Fibroblast of mammary gland (primary cell): Measurements from ENCODE around the gene GATA6.

ENCODE experiments used
- DNase-seq: peaks from one replicate; pipeline ENCODE4 v3.0.0-alpha.2; 2010; ENCODE audit warnings: low read depth
- H3K4me3 ChIP-seq: 2 replicates; pipeline ENCODE4 v1.5.1; 2011; ENCODE audit warnings: low read depth, mild to moderate bottlenecking, low read length, moderate library complexity; ENCODE audit not compliant: control insufficient read depth
- TF ChIP-seq, protein P1 (sequence below): conservative IDR thresholded peaks from 2 replicates; pipeline ENCODE4 v1.5.1; 2011; ENCODE audit warnings: low read depth, low read length, inconsistent platforms; ENCODE audit not compliant: control insufficient read depth, insufficient read depth

GATA6 gene

GRCh38 chr18:22136395-22136794 is 33.0 kb upstream of the GATA6 start:
- TF ChIP-seq, protein P1, sequence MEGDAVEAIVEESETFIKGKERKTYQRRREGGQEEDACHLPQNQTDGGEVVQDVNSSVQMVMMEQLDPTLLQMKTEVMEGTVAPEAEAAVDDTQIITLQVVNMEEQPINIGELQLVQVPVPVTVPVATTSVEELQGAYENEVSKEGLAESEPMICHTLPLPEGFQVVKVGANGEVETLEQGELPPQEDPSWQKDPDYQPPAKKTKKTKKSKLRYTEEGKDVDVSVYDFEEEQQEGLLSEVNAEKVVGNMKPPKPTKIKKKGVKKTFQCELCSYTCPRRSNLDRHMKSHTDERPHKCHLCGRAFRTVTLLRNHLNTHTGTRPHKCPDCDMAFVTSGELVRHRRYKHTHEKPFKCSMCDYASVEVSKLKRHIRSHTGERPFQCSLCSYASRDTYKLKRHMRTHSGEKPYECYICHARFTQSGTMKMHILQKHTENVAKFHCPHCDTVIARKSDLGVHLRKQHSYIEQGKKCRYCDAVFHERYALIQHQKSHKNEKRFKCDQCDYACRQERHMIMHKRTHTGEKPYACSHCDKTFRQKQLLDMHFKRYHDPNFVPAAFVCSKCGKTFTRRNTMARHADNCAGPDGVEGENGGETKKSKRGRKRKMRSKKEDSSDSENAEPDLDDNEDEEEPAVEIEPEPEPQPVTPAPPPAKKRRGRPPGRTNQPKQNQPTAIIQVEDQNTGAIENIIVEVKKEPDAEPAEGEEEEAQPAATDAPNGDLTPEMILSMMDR: no peak
- H3K4me3 ChIP-seq: no peak overlapping the region
- DNase-seq: peak; percentile 63

- peak; percentile 4 for DNase-seq
- TF ChIP-seq, protein P1: no peak
- no peak overlapping the region for H3K4me3 ChIP-seq
These were observed 28.2 kb upstream of the GATA6 start for GRCh38 chr18:22141211-22141610.

DNA sequence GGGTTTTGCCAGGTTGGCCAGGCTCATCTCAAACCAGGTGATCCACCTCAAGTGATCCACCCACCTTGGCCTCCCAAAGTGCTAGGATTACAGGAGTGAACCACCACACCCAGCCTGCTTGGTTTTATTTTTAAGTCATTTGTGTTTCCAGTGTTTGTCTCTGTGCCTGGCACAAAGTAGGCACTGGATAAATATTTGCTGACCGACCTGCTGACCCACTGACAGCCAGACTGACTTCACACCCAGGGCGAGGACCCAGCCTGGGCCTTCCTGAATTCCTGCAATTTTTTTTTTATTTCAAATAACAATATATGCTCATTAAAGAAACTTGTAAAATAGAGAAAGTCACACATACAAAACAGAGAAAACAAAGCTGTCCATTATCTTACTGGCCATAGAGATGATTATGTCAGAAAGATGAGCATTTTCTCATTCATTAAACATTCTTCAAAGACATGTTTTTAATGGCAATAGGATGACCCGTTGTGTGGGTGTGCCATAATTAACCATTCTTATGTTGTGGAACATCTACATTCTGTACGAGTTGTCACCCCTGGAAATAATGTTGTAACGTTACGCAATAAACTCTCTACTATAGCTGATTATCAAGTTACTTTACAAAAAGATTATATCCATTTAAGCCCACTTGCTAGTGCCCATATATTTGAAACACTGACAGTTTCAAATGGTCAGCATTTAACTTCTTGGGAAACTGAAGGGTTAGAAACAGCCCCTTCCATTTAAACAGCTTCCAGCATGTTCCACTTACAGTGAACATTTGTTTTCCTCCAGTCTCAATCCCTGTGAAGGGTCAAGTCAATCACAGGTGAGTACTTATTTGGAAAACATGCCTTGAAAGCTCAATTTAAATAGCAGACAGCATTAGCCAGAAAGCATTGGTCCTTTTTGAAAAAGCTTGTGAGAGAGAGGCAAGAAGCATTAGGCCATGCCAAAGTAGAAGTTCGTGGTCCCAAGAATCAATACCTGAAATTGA is 25.7 kb upstream of the GATA6 start:
- TF ChIP-seq, protein P1: no peak
- no peak overlapping the region for H3K4me3 ChIP-seq
- no peak for DNase-seq

DNA sequence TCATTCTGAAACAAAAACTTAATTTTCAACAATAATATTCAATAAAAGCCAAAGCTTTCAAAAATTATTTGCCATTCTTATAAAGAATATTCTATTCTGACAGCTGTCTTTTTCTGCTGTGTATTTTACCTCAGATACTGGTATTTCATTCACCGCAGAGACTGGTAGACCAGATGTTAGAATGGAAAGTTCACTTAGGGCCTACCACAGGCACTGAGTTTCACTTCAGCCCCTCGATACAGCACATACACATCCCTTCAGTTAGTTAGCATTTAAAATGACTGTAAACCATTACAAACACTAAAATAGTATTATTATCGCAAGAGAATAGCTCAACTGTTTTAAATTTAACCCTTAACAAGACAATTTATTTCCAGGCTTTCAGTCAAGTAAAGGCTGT is 24.2 kb upstream of the GATA6 start:
- no peak for DNase-seq
- TF ChIP-seq, protein P1: no peak
- H3K4me3 ChIP-seq: no peak overlapping the region

GRCh38 chr18:22149710-22150109 is 19.7 kb upstream of the GATA6 start:
- TF ChIP-seq, protein P1: no peak
- H3K4me3 ChIP-seq: no peak overlapping the region

DNA sequence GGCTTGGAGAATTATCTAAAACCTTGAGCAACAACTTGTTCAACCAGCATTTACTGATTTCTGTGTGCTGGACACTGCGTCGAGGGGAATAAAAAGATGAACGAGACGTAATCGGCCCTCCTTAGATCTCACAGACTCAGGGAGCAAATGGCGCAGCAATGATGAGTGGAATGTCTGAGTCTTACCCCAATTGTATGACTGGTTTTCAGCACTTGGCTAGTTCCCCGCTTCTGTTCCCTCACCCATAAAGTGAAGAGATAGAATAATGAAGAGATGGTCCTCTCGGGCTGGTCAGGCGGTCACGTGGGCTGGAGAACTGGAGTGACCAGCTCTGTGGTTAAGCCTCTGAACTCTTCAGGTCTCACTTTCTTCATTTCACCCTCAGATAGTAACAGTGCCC is 17.3 kb upstream of the GATA6 start:
- no peak for DNase-seq
- H3K4me3 ChIP-seq: no peak overlapping the region
- TF ChIP-seq, protein P1: no peak

More at GRCh38 chr18:22149710-22150109, 19.7 kb upstream of the GATA6 start:
- DNase-seq: no peak

DNA sequence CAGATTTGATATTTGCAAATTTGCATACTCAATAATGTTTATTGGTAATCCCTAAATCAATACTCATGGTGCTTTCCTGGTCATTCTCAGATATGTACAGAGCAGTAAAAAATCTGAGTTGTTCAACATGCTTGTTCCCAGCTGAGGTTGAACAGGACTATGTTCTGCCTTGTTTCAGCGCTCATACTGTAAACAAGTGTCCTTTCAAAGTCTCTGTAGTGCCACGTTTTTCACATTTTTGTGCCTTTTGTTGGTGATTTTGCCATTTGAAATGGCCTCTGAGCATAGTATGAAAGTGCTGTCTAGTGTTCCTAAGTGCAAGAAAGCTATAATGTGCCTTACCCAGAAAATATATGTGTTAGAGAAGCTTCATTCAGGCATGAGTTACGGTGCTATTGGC is 16.0 kb upstream of the GATA6 start:
- DNase-seq: no peak
- no peak overlapping the region for H3K4me3 ChIP-seq
- TF ChIP-seq, protein P1: no peak
